HEK293 (cell line): ENCODE measurements around the gene CTNNA2.

Experiments used
- CTCF ChIA-PET: fragments of 350-600 bp; formaldehyde crosslinking; extraction: SDS; loops from one replicate; lab custom pipeline; 2021; ENCODE audit warnings: antibody characterized with exemption; lab: Yijun Ruan, JAX
- POLR2A ChIA-PET: fragments of 300-600 bp; formaldehyde crosslinking; extraction: SDS; loops from one replicate; lab custom pipeline; 2020; ENCODE audit warnings: antibody characterized with exemption, inconsistent platforms; lab: Yijun Ruan, JAX
- H3K27ac ChIP-seq: fragments of 200-500 bp; sonication (Bioruptor generic); 2 replicates; pipeline ENCODE4 v1.5.1; 2014; ENCODE audit warnings: low read depth, low read length, control low read depth, inconsistent platforms; ENCODE audit errors: extremely low read depth
- H3K36me3 ChIP-seq, 2 experiments: fragments of 200-500 bp in 1 of 2; sonication (Bioruptor generic) in 1 of 2; 1 replicate in 1 of 2; 2 replicates in 1 of 2; pipeline ENCODE4 v1.5.1; 2014 to 2017; ENCODE audit warnings: inconsistent platforms in 2 of 2, low read length in 2 of 2; ENCODE audit not compliant: control insufficient read depth in 2 of 2, insufficient read depth in 1 of 2
- H3K4me1 ChIP-seq: fragments of 200-500 bp; sonication (Bioruptor generic); 2 replicates; pipeline ENCODE4 v1.5.1; 2014; ENCODE audit warnings: mild to moderate bottlenecking, low read length, inconsistent platforms; ENCODE audit not compliant: control insufficient read depth, insufficient read depth
- H3K4me3 ChIP-seq: 2 replicates; pipeline ENCODE4 v1.5.1; 2011; ENCODE audit warnings: low read depth, mild to moderate bottlenecking, control low read depth, low read length, moderate library complexity
- H3K9me3 ChIP-seq: fragments of 200-500 bp; sonication (Bioruptor generic); 2 replicates; pipeline ENCODE4 v1.5.1; 2014; ENCODE audit warnings: low read depth, low read length, inconsistent platforms; ENCODE audit not compliant: control insufficient read depth, insufficient read depth
- FEZF1 ChIP-seq: fragments of 450-650 bp; formaldehyde crosslinking; IDR thresholded peaks from 2 replicates; pipeline ENCODE4 v1.5.1; 2016; ENCODE audit warnings: missing biosample characterization, missing genetic modification characterization
- PATZ1 ChIP-seq: fragments of 450-650 bp; formaldehyde crosslinking; IDR thresholded peaks from 2 replicates; pipeline ENCODE4 v1.5.1; 2016; ENCODE audit warnings: missing biosample characterization, missing genetic modification characterization
- SETDB1 ChIP-seq: IDR thresholded peaks from one replicate; pipeline ENCODE4 v1.6.1; 2017; ENCODE audit warnings: mild to moderate bottlenecking, low read length, moderate library complexity, mixed read lengths; ENCODE audit not compliant: insufficient read length
- WT1 ChIP-seq: fragments of 450-650 bp; formaldehyde crosslinking; IDR thresholded peaks from 2 replicates; pipeline ENCODE4 v1.5.1; 2016; ENCODE audit warnings: missing biosample characterization, missing genetic modification characterization
- YY1 ChIP-seq: fragments of 450-650 bp; formaldehyde crosslinking; IDR thresholded peaks from 2 replicates; pipeline ENCODE4 v1.5.1; 2018; ENCODE audit warnings: missing biosample characterization, missing genetic modification characterization
- ZBTB21 ChIP-seq: fragments of 450-650 bp; formaldehyde crosslinking; IDR thresholded peaks from 2 replicates; pipeline ENCODE4 v1.5.1; 2017; ENCODE audit warnings: missing biosample characterization, missing genetic modification characterization
- ZFP3 ChIP-seq: fragments of 450-650 bp; formaldehyde crosslinking; IDR thresholded peaks from 2 replicates; pipeline ENCODE4 v1.5.1; 2016; ENCODE audit warnings: low read depth, missing biosample characterization, missing genetic modification characterization
- ZFP37 ChIP-seq: fragments of 450-650 bp; formaldehyde crosslinking; IDR thresholded peaks from 2 replicates; pipeline ENCODE4 v1.5.1; 2016; ENCODE audit warnings: missing biosample characterization, missing genetic modification characterization
- ZNF10 ChIP-seq: fragments of 450-650 bp; formaldehyde crosslinking; IDR thresholded peaks from 2 replicates; pipeline ENCODE4 v1.5.1; 2017; ENCODE audit warnings: missing biosample characterization, missing genetic modification characterization
- ZNF18 ChIP-seq: fragments of 450-650 bp; formaldehyde crosslinking; IDR thresholded peaks from 2 replicates; pipeline ENCODE4 v1.5.1; 2016; ENCODE audit warnings: missing biosample characterization, missing genetic modification characterization
- ZNF239 ChIP-seq: fragments of 450-650 bp; formaldehyde crosslinking; IDR thresholded peaks from 2 replicates; pipeline ENCODE4 v1.5.1; 2016; ENCODE audit warnings: missing biosample characterization, missing genetic modification characterization
- ZNF266 ChIP-seq: fragments of 450-650 bp; formaldehyde crosslinking; IDR thresholded peaks from 2 replicates; pipeline ENCODE4 v1.5.1; 2016; ENCODE audit warnings: missing biosample characterization, missing genetic modification characterization, low read depth
- ZNF324 ChIP-seq: fragments of 450-650 bp; formaldehyde crosslinking; IDR thresholded peaks from 2 replicates; pipeline ENCODE4 v1.5.1; 2016; ENCODE audit warnings: missing biosample characterization, missing genetic modification characterization
- ZNF354C ChIP-seq: fragments of 450-650 bp; formaldehyde crosslinking; IDR thresholded peaks from 2 replicates; pipeline ENCODE4 v1.5.1; 2016; ENCODE audit warnings: missing biosample characterization, missing genetic modification characterization, low read depth, borderline replicate concordance
- ZNF366 ChIP-seq: fragments of 450-650 bp; formaldehyde crosslinking; conservative IDR thresholded peaks from 2 replicates; pipeline ENCODE4 v1.5.1; 2016; ENCODE audit warnings: missing biosample characterization, missing genetic modification characterization
- ZNF37A ChIP-seq: fragments of 450-650 bp; IDR thresholded peaks from 2 replicates; pipeline ENCODE4 v1.5.1; 2018; ENCODE audit warnings: missing biosample characterization, missing genetic modification characterization
- ZNF391 ChIP-seq: fragments of 450-650 bp; formaldehyde crosslinking; IDR thresholded peaks from 2 replicates; pipeline ENCODE4 v1.5.1; 2016; ENCODE audit warnings: low read depth, missing biosample characterization, missing genetic modification characterization, borderline replicate concordance
- ZNF549 ChIP-seq: fragments of 450-650 bp; IDR thresholded peaks from 2 replicates; pipeline ENCODE4 v1.5.1; 2018; ENCODE audit warnings: missing biosample characterization, missing genetic modification characterization, mild to moderate bottlenecking, inconsistent platforms, moderate library complexity
- ZNF596 ChIP-seq: fragments of 450-650 bp; IDR thresholded peaks from 2 replicates; pipeline ENCODE4 v1.5.0; 2018; ENCODE audit warnings: missing biosample characterization, mild to moderate bottlenecking, missing genetic modification characterization, moderate library complexity
- ZNF610 ChIP-seq: fragments of 450-650 bp; formaldehyde crosslinking; IDR thresholded peaks from 2 replicates; pipeline ENCODE4 v1.5.1; 2016; ENCODE audit warnings: missing biosample characterization, missing genetic modification characterization, borderline replicate concordance
- ZNF624 ChIP-seq: fragments of 450-650 bp; formaldehyde crosslinking; IDR thresholded peaks from 2 replicates; pipeline ENCODE4 v1.5.1; 2017; ENCODE audit warnings: missing biosample characterization, missing genetic modification characterization
- ZNF707 ChIP-seq: fragments of 450-650 bp; formaldehyde crosslinking; IDR thresholded peaks from 2 replicates; pipeline ENCODE4 v1.5.1; 2016; ENCODE audit warnings: missing biosample characterization, missing genetic modification characterization
- ZSCAN30 ChIP-seq: fragments of 450-650 bp; IDR thresholded peaks from 2 replicates; pipeline ENCODE4 v1.5.1; 2018; ENCODE audit warnings: missing biosample characterization, mild to moderate bottlenecking, missing genetic modification characterization, moderate library complexity
- TF ChIP-seq, protein P1 (sequence below): fragments of 450-650 bp; formaldehyde crosslinking; IDR thresholded peaks from 2 replicates; pipeline ENCODE4 v1.5.1; 2016; ENCODE audit warnings: missing biosample characterization, missing genetic modification characterization
- TF ChIP-seq, protein P2 (sequence below): fragments of 450-650 bp; formaldehyde crosslinking; IDR thresholded peaks from 2 replicates; pipeline ENCODE4 v1.5.1; 2016; ENCODE audit warnings: missing biosample characterization, missing genetic modification characterization, borderline replicate concordance

The CTNNA2 gene

DNA sequence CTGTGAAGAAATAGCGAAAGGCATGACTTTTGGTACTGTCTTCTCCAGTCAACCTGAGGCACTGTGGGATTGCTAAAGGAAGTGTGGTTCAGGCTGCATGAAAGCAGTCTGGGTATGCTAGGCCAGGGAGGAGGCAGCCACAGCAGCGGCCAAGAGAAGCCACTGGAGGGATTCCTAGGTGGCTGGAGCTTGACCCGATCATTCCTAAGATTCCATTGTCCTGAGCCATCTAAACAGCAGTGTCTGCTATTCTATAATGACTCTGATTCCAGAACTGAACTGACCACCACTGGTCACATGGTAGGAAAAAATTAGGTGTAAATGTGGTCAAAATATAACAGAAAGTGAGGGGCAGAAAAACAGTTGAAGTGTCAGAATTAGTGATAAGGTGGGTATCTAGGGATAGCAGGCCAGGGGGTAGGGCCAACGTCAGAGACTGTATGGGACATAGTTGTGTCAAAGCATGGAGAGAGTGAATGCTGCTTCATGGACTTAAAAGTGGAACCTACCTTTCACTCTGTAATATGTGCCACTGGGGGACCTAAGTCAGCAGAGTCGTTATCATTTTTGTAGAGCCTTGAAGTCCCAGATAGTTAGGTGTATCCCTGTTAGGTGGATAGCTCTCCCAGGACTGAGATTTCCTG, 204.6 kb downstream of the CTNNA2 start (continued):
- TF ChIP-seq PATZ1 (tag by site-specific recombination) (no peak), ZNF610 (tag by site-specific recombination) (no peak), ZNF549 (tag by site-specific recombination) (no peak)

- POLR2A ChIA-PET = no interaction called here
- no peaks in the 10 kb centered on the region for H3K4me1 ChIP-seq
- H3K27ac ChIP-seq = no peak overlapping the region
- H3K4me3 ChIP-seq = no peak overlapping the region
- TF ChIP-seq ZNF391 (no peak), ZFP3 (no peak), ZNF266 (tag by site-specific recombination) (no peak), ZNF18 (tag by site-specific recombination) (no peak), ZNF354C (tag by site-specific recombination) (no peak), ZBTB21 (no peak), ZNF37A (tag by site-specific recombination) (no peak), ZNF324 (tag by site-specific recombination) (no peak), ZNF10 (tag by site-specific recombination) (no peak), YY1 (tag by site-specific recombination) (no peak), ZNF239 (tag by site-specific recombination) (no peak), ZNF366 (tag by site-specific recombination) (no peak), ZNF596 (tag by site-specific recombination) (no peak), ZNF624 (tag by site-specific recombination) (no peak), SETDB1 (no peak), FEZF1 (tag by site-specific recombination) (no peak), WT1 (no peak)
- TF ChIP-seq, protein P1, sequence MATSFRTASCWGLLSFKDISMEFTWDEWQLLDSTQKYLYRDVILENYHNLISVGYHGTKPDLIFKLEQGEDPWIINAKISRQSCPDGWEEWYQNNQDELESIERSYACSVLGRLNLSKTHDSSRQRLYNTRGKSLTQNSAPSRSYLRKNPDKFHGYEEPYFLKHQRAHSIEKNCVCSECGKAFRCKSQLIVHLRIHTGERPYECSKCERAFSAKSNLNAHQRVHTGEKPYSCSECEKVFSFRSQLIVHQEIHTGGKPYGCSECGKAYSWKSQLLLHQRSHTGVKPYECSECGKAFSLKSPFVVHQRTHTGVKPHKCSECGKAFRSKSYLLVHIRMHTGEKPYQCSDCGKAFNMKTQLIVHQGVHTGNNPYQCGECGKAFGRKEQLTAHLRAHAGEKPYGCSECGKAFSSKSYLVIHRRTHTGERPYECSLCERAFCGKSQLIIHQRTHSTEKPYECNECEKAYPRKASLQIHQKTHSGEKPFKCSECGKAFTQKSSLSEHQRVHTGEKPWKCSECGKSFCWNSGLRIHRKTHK (tag by site-specific recombination) = no peak
- CTCF ChIA-PET = no interaction called here
- no peaks in the 10 kb centered on the region for H3K36me3 ChIP-seq
- H3K9me3 ChIP-seq = no peaks in the 10 kb centered on the region
Measured at GRCh38 chr2:79721061-79721460, 208.2 kb downstream of the CTNNA2 start.

DNA sequence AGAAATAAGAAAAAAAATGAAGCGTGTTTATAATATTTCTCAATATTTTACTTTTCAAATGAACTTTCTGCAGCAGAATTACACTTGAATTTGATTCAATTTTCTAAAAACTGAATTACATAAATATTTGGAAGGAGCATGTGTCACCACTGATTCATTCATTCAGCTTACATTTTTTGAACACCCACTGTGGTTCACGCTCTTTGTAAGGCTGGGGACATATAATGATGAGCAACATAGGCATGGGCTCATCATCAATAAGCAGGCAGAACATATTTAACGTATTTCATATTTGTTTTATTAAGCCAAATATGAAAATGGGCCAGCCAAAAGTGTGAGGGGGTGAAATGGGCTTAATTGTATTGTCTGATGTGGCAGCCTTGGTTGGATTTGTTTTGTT, 209.1 kb downstream of the CTNNA2 start:
- Histone ChIP-seq H3K36me3 (no peaks in the 10 kb centered on the region), H3K27ac (no peak overlapping the region), H3K9me3 (no peaks in the 10 kb centered on the region), H3K4me3 (no peak overlapping the region), H3K4me1 (no peaks in the 10 kb centered on the region)
- ChIA-PET CTCF (no interaction called here), POLR2A (no interaction called here)
- no peak for TF ChIP-seq ZSCAN30 (tag by site-specific recombination)
- TF ChIP-seq ZNF610 (tag by site-specific recombination) = no peak
- TF ChIP-seq ZNF707 (tag by site-specific recombination) = no peak
- TF ChIP-seq, protein P2, sequence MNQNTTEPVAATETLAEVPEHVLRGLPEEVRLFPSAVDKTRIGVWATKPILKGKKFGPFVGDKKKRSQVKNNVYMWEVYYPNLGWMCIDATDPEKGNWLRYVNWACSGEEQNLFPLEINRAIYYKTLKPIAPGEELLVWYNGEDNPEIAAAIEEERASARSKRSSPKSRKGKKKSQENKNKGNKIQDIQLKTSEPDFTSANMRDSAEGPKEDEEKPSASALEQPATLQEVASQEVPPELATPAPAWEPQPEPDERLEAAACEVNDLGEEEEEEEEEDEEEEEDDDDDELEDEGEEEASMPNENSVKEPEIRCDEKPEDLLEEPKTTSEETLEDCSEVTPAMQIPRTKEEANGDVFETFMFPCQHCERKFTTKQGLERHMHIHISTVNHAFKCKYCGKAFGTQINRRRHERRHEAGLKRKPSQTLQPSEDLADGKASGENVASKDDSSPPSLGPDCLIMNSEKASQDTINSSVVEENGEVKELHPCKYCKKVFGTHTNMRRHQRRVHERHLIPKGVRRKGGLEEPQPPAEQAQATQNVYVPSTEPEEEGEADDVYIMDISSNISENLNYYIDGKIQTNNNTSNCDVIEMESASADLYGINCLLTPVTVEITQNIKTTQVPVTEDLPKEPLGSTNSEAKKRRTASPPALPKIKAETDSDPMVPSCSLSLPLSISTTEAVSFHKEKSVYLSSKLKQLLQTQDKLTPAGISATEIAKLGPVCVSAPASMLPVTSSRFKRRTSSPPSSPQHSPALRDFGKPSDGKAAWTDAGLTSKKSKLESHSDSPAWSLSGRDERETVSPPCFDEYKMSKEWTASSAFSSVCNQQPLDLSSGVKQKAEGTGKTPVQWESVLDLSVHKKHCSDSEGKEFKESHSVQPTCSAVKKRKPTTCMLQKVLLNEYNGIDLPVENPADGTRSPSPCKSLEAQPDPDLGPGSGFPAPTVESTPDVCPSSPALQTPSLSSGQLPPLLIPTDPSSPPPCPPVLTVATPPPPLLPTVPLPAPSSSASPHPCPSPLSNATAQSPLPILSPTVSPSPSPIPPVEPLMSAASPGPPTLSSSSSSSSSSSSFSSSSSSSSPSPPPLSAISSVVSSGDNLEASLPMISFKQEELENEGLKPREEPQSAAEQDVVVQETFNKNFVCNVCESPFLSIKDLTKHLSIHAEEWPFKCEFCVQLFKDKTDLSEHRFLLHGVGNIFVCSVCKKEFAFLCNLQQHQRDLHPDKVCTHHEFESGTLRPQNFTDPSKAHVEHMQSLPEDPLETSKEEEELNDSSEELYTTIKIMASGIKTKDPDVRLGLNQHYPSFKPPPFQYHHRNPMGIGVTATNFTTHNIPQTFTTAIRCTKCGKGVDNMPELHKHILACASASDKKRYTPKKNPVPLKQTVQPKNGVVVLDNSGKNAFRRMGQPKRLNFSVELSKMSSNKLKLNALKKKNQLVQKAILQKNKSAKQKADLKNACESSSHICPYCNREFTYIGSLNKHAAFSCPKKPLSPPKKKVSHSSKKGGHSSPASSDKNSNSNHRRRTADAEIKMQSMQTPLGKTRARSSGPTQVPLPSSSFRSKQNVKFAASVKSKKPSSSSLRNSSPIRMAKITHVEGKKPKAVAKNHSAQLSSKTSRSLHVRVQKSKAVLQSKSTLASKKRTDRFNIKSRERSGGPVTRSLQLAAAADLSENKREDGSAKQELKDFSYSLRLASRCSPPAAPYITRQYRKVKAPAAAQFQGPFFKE = no peak
- TF ChIP-seq ZFP37 (tag by site-specific recombination) = no peak
